SHP77 treated with DMSO at 0.1 percent for 48 hours (cell line): ENCODE results near the gene ADA.
"Not testable (repeated sequence)": the region's sequence is repeated elsewhere in the genome, so short reads cannot be mapped to it uniquely, and the experiment has no call there.

ENCODE experiments used
- DNase-seq: peaks from one replicate; lab custom pipeline; 2025; lab: John Stamatoyannopoulos, UW

The ADA gene

DNA sequence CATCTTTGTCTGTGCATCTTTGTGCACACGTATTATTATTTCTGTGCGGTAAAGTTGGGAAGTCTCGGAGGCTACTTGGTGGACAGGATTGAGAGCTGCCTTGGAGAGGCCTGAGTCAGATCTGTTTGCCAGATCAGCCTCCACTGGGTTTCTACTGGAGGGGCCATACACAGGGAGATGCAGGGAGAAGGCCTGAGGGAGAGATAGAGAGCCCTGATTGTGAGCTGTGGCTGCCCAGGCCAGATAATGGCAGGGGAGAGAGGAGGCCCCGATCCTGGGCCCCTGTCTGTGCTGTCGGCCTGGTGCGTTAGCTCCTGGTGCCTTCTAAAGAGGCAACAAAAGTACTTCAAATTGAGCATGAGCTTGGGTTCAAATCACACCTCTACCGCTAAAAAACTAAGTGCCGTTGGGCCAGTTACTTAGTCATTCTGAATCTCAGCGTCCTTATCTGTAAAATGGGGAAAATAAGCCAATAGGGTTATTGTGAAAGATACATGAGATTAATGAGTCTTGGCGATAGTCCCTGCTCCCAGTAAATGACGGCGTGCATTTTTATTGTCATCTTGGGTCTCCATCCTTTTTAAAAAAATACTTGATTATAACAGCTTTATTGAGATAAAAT lies 27.6 kb upstream of the ADA start:
- no peak for DNase-seq

GRCh38 chr20:44678242-44678641 lies 26.7 kb upstream of the ADA start:
- DNase-seq: no peak

GRCh38 chr20:44672318-44672902 lies 20.9 kb upstream of the ADA start:
- DNase-seq: not testable (repeated sequence)

DNA sequence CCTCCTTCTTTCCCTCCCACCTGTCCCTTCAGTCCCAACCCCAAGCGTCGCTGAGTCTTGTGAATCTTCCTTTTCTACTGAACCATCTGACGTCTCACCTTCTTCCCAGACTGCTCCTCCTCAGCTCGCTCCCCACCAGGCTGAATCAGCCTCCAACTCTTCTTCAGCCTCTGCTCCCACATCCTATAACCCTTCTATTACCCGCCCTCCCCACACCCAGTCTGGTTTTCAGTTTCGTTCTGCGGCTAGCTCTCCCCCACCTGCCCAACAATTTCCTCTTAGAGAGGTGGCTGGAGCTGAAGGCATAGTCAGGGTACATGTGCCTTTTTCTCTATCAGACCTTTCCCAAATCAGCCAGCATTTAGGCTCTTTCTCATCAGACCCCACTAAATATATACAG lies 20.0 kb upstream of the ADA start:
- DNase-seq: not testable (repeated sequence)

- not testable (repeated sequence) for DNase-seq
These were observed 19.4 kb upstream of the ADA start for GRCh38 chr20:44670851-44671250.

DNA sequence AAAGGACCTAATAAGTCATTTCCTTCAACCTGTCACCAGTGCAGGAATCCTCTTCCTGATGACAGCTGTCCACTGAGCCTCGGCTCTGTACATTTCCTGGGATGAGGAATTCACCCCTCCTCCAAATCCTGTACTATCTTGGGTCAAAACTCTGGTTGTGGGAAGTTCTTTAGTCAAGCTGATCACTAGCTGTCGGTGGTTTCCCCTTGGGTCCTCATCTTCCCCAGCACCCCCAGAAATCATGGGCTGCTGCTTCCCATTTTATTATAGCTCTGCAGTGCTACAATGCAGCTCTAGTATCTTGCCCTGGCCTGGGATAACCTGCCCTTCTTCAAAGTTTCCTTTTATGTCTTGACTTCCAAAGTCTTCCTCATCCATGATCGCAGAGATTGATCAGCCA lies 14.6 kb upstream of the ADA start:
- DNase-seq: no peak

DNA sequence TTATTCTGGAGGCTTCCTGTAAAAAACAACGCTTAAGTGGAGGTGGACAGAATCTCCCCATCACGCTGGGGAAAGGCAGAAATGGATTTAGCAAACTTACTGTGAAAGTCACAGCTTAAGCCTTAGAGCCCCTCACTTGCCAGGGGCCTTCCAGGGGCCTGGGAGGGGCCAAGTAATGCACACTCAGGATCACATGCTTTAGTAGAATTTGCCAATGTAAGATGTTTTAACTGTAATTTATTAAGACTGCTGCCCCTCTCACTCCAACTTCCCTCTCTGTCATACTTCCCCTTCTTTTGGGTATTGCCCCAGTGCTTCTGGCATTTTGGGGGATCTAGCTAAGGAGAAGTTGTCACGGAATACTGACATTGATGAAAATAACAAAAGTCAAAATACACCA lies 12.6 kb upstream of the ADA start:
- no peak for DNase-seq

DNA sequence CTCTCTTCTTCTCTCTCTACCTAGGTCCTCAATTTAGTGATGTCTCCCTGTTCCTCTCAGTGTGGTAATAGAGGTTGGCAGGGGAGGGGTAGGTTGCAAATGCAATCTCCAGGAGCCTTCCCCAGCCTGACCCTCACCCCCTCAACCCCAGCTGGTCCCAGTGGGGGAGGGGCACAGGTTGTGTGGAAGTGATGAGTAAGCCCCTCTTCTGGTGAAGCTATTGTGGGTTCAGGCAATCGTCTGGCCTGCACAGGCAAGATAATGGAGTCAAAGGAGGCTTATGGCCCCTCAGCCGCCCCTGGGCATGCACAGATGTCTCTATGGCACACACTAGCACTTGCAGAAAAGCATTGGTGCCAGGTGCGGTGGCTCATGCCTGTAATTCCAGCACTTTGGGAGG lies 10.8 kb upstream of the ADA start:
- DNase-seq: no peak

DNA sequence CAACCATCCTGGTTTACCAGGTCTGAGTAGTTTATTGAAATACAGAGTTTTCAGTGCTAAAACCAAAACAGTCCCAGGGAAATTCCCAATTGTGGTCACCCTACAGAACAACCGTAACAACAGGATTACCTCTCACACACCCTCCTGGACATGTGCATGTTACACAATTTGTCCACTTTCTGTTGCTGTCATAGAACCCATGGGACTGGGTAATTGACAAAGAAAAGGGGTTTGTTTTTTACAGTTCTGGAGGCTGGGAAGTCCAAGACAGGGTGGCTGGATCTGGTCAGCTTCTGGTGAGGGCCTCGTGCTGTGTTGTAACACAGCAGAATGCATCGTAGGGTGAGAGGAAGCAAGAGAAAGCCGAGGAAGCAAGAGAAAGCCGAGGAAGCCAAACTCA lies 9.1 kb upstream of the ADA start:
- DNase-seq: no peak

DNA sequence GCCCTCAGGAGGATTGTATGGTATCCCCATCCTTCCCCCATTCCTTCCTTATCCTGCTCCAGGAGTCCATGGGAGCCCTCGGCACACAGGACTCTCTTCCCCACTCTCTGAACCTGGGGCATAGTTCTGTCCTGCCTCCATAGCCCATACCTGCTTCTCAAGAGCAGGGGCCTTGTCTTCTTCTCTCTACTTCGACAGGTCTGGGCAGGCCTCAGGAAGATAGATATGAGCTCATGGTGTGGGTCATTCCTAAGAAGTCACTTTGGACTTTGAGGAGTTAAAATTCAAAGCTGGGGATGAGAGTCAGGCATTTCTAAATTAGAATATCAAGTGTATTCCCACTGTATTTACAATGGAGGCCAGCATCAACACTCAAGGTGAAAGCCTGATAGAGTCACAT lies 8.4 kb upstream of the ADA start:
- DNase-seq: no peak

DNA sequence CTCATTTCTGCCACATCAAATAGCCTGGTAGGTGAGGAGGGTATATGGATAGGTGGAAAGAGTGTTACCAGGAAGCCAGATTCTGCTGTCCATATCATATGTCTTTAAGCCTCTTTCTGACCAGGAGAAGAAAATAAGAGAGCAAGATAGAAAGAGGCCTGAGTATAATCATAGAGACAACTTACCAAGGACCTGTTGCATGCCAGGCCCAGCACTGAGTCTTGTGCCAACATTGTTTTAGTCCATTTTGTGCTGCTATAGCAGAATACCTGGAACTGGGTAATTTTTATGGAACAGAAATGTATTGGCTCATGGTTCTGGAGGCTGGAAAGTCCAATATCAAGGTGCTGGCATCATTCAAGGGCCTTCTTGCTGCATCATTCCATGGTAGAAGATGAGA lies 7.3 kb upstream of the ADA start:
- DNase-seq: no peak

DNA sequence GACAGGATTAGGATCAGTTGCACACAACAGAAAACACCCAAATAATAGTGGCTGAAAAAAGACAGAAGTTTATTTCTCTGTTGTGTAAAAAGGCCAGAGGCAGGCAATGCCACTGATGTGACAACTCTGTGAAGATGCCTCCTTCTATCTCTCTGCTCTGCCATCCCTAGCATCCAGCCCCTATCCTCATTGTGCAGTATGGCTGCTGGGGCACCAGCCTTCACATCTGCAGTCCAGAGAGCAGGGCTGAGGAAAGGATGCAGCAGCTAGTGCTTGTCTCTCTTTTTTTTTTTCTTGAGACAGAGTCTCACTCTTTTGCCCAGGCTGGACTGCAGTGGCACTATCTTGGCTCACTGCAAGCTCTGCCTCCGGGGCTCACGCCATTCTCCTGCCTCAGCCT lies 6.4 kb upstream of the ADA start:
- no peak for DNase-seq

GRCh38 chr20:44656448-44656847 lies 4.9 kb upstream of the ADA start:
- DNase-seq: no peak

DNA sequence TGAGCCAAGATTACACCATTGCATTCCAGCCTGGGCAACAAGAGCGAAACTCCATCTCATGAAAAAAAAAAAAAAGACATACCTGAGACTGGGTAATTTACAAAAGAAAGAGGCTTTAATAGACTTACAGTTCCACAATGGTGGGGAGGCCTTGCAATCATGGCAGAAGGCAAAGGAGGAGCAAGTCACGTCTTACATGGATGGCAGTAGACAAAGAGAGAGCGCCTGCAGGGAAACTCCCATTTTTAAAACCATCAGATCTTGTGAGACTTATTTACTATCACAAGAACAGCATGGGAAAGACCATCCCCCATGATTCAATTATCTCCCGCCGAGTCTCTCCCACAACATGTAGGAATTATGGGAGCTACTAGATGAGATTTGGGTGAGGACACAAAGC lies 2.7 kb upstream of the ADA start:
- not testable (repeated sequence) for DNase-seq

- DNase-seq: no peak
These were observed 2.0 kb upstream of the ADA start for GRCh38 chr20:44653546-44653945.

DNA sequence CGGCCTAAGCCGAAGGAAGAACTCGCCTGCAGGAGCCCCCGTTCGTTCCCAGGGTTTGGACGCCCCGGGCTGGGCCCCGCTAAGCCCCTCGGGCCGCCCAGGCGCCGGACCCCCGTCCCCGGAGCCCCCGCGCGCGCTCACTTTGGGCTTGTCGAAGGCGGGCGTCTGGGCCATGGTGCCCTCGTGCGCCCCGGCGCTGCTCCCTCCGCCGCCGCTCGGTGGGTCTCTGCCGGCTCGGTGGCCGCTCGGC lies 140 bp downstream of the ADA start:
- DNase-seq: no peak

GRCh38 chr20:44650771-44651433 lies 597 bp downstream of the ADA start:
- no peak for DNase-seq

GRCh38 chr20:44649976-44650375 lies 1.5 kb downstream of the ADA start:
- DNase-seq: no peak

GRCh38 chr20:44649126-44649525 lies 2.4 kb downstream of the ADA start:
- DNase-seq: no peak

DNA sequence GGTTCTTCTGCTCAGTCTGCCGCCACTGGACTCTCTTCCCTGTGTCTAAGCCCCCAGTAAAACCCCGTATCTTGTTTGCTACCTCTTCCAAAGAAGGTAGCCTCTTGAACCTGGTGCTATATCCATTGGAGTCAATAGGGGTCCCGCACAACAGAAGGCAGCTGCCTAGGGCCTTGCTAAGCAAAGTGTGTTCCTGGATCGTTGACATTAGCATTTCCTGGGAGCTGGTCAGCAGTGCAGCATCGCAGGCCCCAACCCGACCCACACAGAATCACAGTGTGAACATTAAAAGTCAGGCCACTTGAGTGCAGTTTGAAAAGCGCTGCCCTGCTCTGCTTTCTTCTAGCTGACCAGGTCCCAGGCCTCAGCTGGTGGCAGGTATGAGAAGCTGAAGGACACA lies 2.9 kb downstream of the ADA start:
- DNase-seq: no peak

GRCh38 chr20:44648068-44648467 lies 3.4 kb downstream of the ADA start:
- no peak for DNase-seq

DNA sequence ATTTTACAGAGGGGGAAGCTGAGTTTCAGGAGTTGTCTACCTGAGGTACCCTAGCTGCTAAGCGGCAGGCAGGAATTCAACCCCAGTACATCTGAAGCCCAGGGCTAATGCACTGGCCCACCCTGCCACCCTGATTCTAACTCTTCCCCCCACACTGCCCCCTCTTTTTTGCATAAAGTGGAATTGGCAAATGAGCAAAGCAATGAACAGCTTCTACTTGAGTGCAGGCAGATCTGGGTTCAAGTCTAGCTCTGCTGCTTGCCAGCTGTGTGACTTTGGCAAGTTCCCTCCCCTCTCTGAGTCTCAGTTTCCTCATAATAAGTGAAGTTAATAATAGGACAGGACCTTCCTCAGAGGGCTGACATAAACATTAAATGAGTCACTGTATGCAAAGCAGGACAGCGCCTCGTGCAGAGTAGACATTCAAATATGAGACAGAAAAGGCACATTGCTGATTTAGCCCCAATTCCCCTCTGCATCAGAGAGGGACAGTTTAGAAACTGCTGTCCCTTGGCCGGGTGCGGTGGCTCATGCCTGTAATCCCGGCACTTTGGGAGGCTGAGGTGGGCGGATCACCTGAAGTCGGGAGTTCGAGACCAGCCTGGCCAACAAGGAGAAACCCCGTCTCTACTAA lies 4.7 kb downstream of the ADA start:
- no peak for DNase-seq

GRCh38 chr20:44646023-44646640 lies 5.4 kb downstream of the ADA start:
- peak; percentile 77 for DNase-seq
